CD14-positive monocyte (primary cell): Measurements from ENCODE around the gene HCN2. TPM values are rescaled to one million over a fixed set of nuclear protein-coding genes. Genes with fewer than 3 reads are reported as not detected.

Experiments
- DNase-seq, 3 donors: peaks; one replicate each; pipeline ENCODE4 v3.0.0-alpha.2; 2011 to 2022
- H2AFZ ChIP-seq: 2 replicates; pipeline ENCODE4 v1.6.0; 2012; ENCODE audit warnings: mild to moderate bottlenecking, low read depth, low read length, inconsistent platforms; ENCODE audit not compliant: insufficient read depth, poor library complexity, severe bottlenecking
- H3K27ac ChIP-seq, 2 donors: 1 replicate in 1 of 2; 2 replicates in 1 of 2; pipeline ENCODE4 v1.5.1; 2012 to 2013; ENCODE audit warnings: low read length in 2 of 2, control low read depth in 1 of 2, inconsistent platforms in 1 of 2, low read depth in 1 of 2, mild to moderate bottlenecking in 1 of 2
- H3K27me3 ChIP-seq, 2 donors: one replicate each; pipeline versions ENCODE4 v1.6.0 to v1.6.1; 2011 to 2013; ENCODE audit warnings: low read length in 2 of 2; ENCODE audit not compliant: control insufficient read depth in 2 of 2, insufficient read depth in 2 of 2
- H3K36me3 ChIP-seq, 2 donors: replicated peaks in 1 of 2; 1 replicate in 1 of 2; 2 replicates in 1 of 2; pipeline versions ENCODE4 v1.5.1 to v1.6.1; 2012 to 2013; ENCODE audit warnings: low read length in 2 of 2, control low read depth in 1 of 2, inconsistent platforms in 1 of 2, mild to moderate bottlenecking in 1 of 2; ENCODE audit not compliant: insufficient read depth in 2 of 2, control insufficient read depth in 1 of 2
- H3K4me1 ChIP-seq, 2 donors: 1 replicate in 1 of 2; 2 replicates in 1 of 2; pipeline versions ENCODE4 v1.5.1 to v1.6.1; 2012 to 2013; ENCODE audit warnings: low read length in 2 of 2, control low read depth in 1 of 2, inconsistent platforms in 1 of 2, mild to moderate bottlenecking in 1 of 2, moderate library complexity in 1 of 2; ENCODE audit not compliant: insufficient read depth in 2 of 2, control insufficient read depth in 1 of 2
- H3K4me2 ChIP-seq: replicated peaks from 2 replicates; pipeline ENCODE3; 2012; ENCODE audit warnings: low read length, moderate library complexity, mild to moderate bottlenecking; ENCODE audit not compliant: poor library complexity, severe bottlenecking; ENCODE audit errors: extremely low read depth
- H3K4me3 ChIP-seq, 3 experiments: fragments of 200-600 bp in 1 of 3; sonication (generic) in 1 of 3; replicated peaks in 1 of 3; 1 replicate in 2 of 3; 2 replicates in 1 of 3; pipeline ENCODE4 v1.5.1; 2011 to 2013; ENCODE audit warnings: low read length in 3 of 3, mild to moderate bottlenecking in 3 of 3, control low read depth in 2 of 3, low read depth in 2 of 3, inconsistent platforms in 1 of 3, moderate library complexity in 1 of 3
- H3K79me2 ChIP-seq: 2 replicates; pipeline ENCODE4 v1.6.0; 2012; ENCODE audit warnings: mild to moderate bottlenecking, control low read depth, inconsistent platforms, low read length, moderate library complexity; ENCODE audit not compliant: insufficient read depth
- H3K9ac ChIP-seq: 2 replicates; pipeline ENCODE4 v1.6.0; 2017; ENCODE audit warnings: low read length, mild to moderate bottlenecking; ENCODE audit not compliant: insufficient read depth, poor library complexity, severe bottlenecking
- H3K9me3 ChIP-seq, 2 donors: replicated peaks in 1 of 2; 1 replicate in 1 of 2; 2 replicates in 1 of 2; pipeline versions ENCODE4 v1.5.1 to v1.6.1; 2012 to 2013; ENCODE audit warnings: low read length in 2 of 2, control low read depth in 1 of 2; ENCODE audit not compliant: control insufficient read depth in 1 of 2, insufficient read depth in 1 of 2
- H4K20me1 ChIP-seq: 2 replicates; pipeline ENCODE4 v1.6.0; 2012; ENCODE audit warnings: mild to moderate bottlenecking, low read length, control low read depth, moderate library complexity; ENCODE audit not compliant: insufficient read depth
- H3K27ac Mint-ChIP-seq, 7 donors: one replicate each; pipeline ENCODE4 v1.8.0; 2020; ENCODE audit warnings: mild to moderate bottlenecking in 7 of 7, mixed read lengths in 7 of 7, moderate library complexity in 6 of 7, inconsistent platforms in 2 of 7
- H3K27me3 Mint-ChIP-seq, 3 donors: one replicate each; pipeline ENCODE4 v1.8.0; 2021 to 2022; ENCODE audit warnings: low read depth in 3 of 3, mild to moderate bottlenecking in 3 of 3, mixed read lengths in 3 of 3, moderate library complexity in 3 of 3, inconsistent platforms in 1 of 3
- H3K36me3 Mint-ChIP-seq, 2 donors: one replicate each; pipeline ENCODE4 v1.8.0; 2020; ENCODE audit warnings: mixed read lengths in 2 of 2, inconsistent platforms in 1 of 2, mild to moderate bottlenecking in 1 of 2
- H3K4me1 Mint-ChIP-seq: one replicate; pipeline ENCODE4 v1.8.0; 2020; ENCODE audit warnings: mild to moderate bottlenecking, mixed read lengths
- H3K4me3 Mint-ChIP-seq, 2 donors: one replicate each; pipeline ENCODE4 v1.8.0; 2020; ENCODE audit warnings: mild to moderate bottlenecking in 2 of 2, mixed read lengths in 2 of 2, moderate library complexity in 1 of 2
- H3K9me3 Mint-ChIP-seq, 7 donors: one replicate each; pipeline ENCODE4 v1.8.0; 2020 to 2022; ENCODE audit warnings: mixed read lengths in 7 of 7, mild to moderate bottlenecking in 6 of 7, moderate library complexity in 6 of 7, inconsistent platforms in 2 of 7
- WGBS: methylation state at CpG from one replicate; pipeline ENCODE4 v1.1.5; 2013; ENCODE audit warnings: missing lambda C conversion rate; ENCODE audit not compliant: insufficient coverage; 5-methylcytosine and 5-hydroxymethylcytosine counted together
- intact Hi-C, 2 donors: fragments of 100-400 bp; cut with micrococcal nuclease; formaldehyde crosslinking; loops; one replicate each; pipeline versions ENCODE4 v1.15.0 to v1.15.1; 2023
- polyA plus RNA-seq, 3 donors: library from polyadenylated mRNA; depleted of rRNA in 1 of 3; unstranded in 2 of 3; stranded (reverse) in 1 of 3; fragments of 300-500 nt in 2 of 3; fragments of >200 nt in 1 of 3; fragmentation: Illumina TruSeq in 2 of 3; gene quantifications; 1 replicate in 2 of 3; 2 replicates in 1 of 3; pipeline ENCODE4 v1.2.3, GENCODE V29; 2012 to 2021
- TF ChIP-seq, protein P1 (sequence below): fragments of 200-600 bp; IDR thresholded peaks from one replicate; pipeline ENCODE4 v1.8.0; 2022; ENCODE audit warnings: antibody characterized with exemption, mild to moderate bottlenecking

HCN2 gene
- polyA plus RNA-seq, 3 donors = 0.21 TPM; not detected in 2

DNA sequence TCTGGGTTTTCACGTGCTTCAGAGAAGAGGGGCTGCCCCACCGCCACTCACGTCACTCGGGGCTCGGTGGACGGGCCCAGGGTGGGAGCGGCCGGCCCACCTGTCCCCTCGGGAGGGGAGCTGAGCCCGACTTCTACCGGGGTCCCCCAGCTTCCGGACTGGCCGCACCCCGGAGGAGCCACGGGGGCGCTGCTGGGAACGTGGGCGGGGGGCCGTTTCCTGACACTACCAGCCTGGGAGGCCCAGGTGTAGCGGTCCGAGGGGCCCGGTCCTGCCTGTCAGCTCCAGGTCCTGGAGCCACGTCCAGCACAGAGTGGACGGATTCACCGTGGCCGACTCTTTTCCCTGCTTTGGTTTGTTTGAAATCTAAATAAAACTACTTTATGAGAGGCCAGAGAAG, 48.0 kb upstream of the HCN2 start:
- Mint-ChIP-seq H3K4me3 (no peak overlapping the region), H3K27ac (peak overlapping the region in 1 of 7 donors; percentile 55)
- no peak for DNase-seq

GRCh38 chr19:542173-542866, 47.4 kb upstream of the HCN2 start:
- Histone ChIP-seq H3K79me2 (no peaks in the 10 kb centered on the region), H2AFZ (no peak overlapping the region), H3K9me3 (no peaks in the 10 kb centered on the region), H3K27me3 (no peaks in the 10 kb centered on the region), H3K4me3 (no peak overlapping the region), H3K27ac (no peak overlapping the region), H3K4me1 (peaks cover 0 to 5% of the 10 kb centered on the region in 2 donors), H4K20me1 (peaks cover 24% of the 10 kb centered on the region), H3K4me2 (no peak overlapping the region), H3K36me3 (peaks cover 34 to 43% of the 10 kb centered on the region in 2 donors), H3K9ac (no peak overlapping the region)
- TF ChIP-seq, protein P1, sequence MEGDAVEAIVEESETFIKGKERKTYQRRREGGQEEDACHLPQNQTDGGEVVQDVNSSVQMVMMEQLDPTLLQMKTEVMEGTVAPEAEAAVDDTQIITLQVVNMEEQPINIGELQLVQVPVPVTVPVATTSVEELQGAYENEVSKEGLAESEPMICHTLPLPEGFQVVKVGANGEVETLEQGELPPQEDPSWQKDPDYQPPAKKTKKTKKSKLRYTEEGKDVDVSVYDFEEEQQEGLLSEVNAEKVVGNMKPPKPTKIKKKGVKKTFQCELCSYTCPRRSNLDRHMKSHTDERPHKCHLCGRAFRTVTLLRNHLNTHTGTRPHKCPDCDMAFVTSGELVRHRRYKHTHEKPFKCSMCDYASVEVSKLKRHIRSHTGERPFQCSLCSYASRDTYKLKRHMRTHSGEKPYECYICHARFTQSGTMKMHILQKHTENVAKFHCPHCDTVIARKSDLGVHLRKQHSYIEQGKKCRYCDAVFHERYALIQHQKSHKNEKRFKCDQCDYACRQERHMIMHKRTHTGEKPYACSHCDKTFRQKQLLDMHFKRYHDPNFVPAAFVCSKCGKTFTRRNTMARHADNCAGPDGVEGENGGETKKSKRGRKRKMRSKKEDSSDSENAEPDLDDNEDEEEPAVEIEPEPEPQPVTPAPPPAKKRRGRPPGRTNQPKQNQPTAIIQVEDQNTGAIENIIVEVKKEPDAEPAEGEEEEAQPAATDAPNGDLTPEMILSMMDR = no peak
- Mint-ChIP-seq H3K4me1 (peaks cover 11% of the 10 kb centered on the region), H3K9me3 (no peaks in the 10 kb centered on the region), H3K4me3 (no peak overlapping the region), H3K36me3 (peaks cover 24 to 39% of the 10 kb centered on the region in 2 donors), H3K27ac (peak overlapping the region in 2 of 7 donors; percentile 37 to 55), H3K27me3 (peaks cover 9 to 17% (median 15%) of the 10 kb centered on the region in 3 donors)
- intact Hi-C loops = no loop called here
- whole genome bisulfite sequencing = 94% methylated on average over 34 of the region's 34 CpGs
- DNase-seq = no peak

More for the DNA sequence above, 48.0 kb upstream of the HCN2 start:
- Histone ChIP-seq H3K4me3 (no peak overlapping the region), H4K20me1 (peaks cover 29% of the 10 kb centered on the region), H3K27me3 (no peaks in the 10 kb centered on the region), H3K36me3 (peaks cover 39 to 49% of the 10 kb centered on the region in 2 donors), H3K4me1 (peaks cover 0 to 5% of the 10 kb centered on the region in 2 donors), H2AFZ (no peak overlapping the region), H3K9ac (no peak overlapping the region), H3K9me3 (no peaks in the 10 kb centered on the region), H3K27ac (no peak overlapping the region), H3K4me2 (no peak overlapping the region), H3K79me2 (no peaks in the 10 kb centered on the region)
- WGBS = 95% methylated on average over 23 of the region's 26 CpGs
- Mint-ChIP-seq H3K4me1 (peaks cover 11% of the 10 kb centered on the region), H3K36me3 (peaks cover 27 to 45% of the 10 kb centered on the region in 2 donors), H3K27me3 (peaks cover 9 to 17% (median 15%) of the 10 kb centered on the region in 3 donors), H3K9me3 (no peaks in the 10 kb centered on the region)
- intact Hi-C loops = no loop called here
- TF ChIP-seq, protein P1 = no peak
